Measurements from ENCODE around the gene GULP1. TPM values are rescaled to one million over a fixed set of nuclear protein-coding genes. Genes with fewer than 3 reads are reported as not detected.

GULP1 gene
- polyA plus RNA-seq, 1 donor from 2014 or later, result 10.2 TPM

- Histone ChIP-seq H2AFZ (ENCODE audit: low read depth, low read length) (no peak overlapping the region), H3K36me3 (ENCODE audit: insufficient read depth, low read length) (no peaks in the 10 kb centered on the region), H3K9ac (ENCODE audit: low read length) (no peak overlapping the region), H3K4me3 (ENCODE audit: low read length) (no peak overlapping the region), H3K27me3 (ENCODE audit: insufficient read depth, low read depth, low read length) (no peaks in the 10 kb centered on the region), H4K20me1 (ENCODE audit: insufficient read depth) (no peaks in the 10 kb centered on the region), H3K9me2 (ENCODE audit: insufficient read depth, low read length) (no peaks in the 10 kb centered on the region), H3F3A (ENCODE audit: insufficient read depth, low read length, poor library complexity, severe bottlenecking) (no peaks in the 10 kb centered on the region), H3K4me2 (ENCODE audit: low read length) (no peak overlapping the region), H3K9me3 (ENCODE audit: low read length) (no peaks in the 10 kb centered on the region), H3K79me2 (replicated peaks; ENCODE audit: insufficient read depth, low read length) (no peaks in the 10 kb centered on the region), H3K27ac (ENCODE audit: low read length) (no peak overlapping the region)
- TF ChIP-seq TAF1 (IDR thresholded peaks at IDR 0.05; ENCODE audit: low read depth) (no peak), MXI1 (conservative IDR thresholded peaks at IDR 0.05; ENCODE audit: poor library complexity, severe bottlenecking) (no peak), REST (IDR thresholded peaks at IDR 0.05; ENCODE audit: borderline replicate concordance) (no peak), EP300 (conservative IDR thresholded peaks at IDR 0.05; ENCODE audit: poor library complexity, severe bottlenecking) (no peak), POLR2AphosphoS5 (IDR thresholded peaks at IDR 0.05) (no peak), SMC3 (conservative IDR thresholded peaks at IDR 0.05; ENCODE audit: poor library complexity) (no peak)
Measured at GRCh38 chr2:188285774-188286173, 5.9 kb upstream of the GULP1 start.

- H3K4me3 ChIP-seq (ENCODE audit: low read length), result peak overlapping the region; percentile 84
- H4K20me1 ChIP-seq (ENCODE audit: insufficient read depth), result no peaks in the 10 kb centered on the region
- peaks cover 3% of the 10 kb centered on the region for H3F3A ChIP-seq (ENCODE audit: insufficient read depth, low read length, poor library complexity, severe bottlenecking)
- no peak overlapping the region for H2AFZ ChIP-seq (ENCODE audit: low read depth, low read length)
- peaks cover 32% of the 10 kb centered on the region for H3K27me3 ChIP-seq (ENCODE audit: insufficient read depth, low read depth, low read length)
- H3K9ac ChIP-seq (ENCODE audit: low read length), result peak overlapping the region; percentile 52
- no peak for TF ChIP-seq EZH2 (IDR thresholded peaks at IDR 0.05; ENCODE audit: borderline replicate concordance, insufficient read depth, low read length, poor library complexity, severe bottlenecking)
- TF ChIP-seq MXI1 (conservative IDR thresholded peaks at IDR 0.05; ENCODE audit: poor library complexity, severe bottlenecking), result no peak
- no peak for TF ChIP-seq CTCF (IDR thresholded peaks at IDR 0.05; ENCODE audit: poor library complexity, severe bottlenecking)
- no peak for TF ChIP-seq SMC3 (conservative IDR thresholded peaks at IDR 0.05; ENCODE audit: poor library complexity)
- TF ChIP-seq RAD21 (conservative IDR thresholded peaks at IDR 0.05), result no peak
- no peak for TF ChIP-seq REST (IDR thresholded peaks at IDR 0.05; ENCODE audit: borderline replicate concordance)
- TF ChIP-seq EP300 (conservative IDR thresholded peaks at IDR 0.05; ENCODE audit: poor library complexity, severe bottlenecking), result no peak
- no peak for TF ChIP-seq TAF1 (IDR thresholded peaks at IDR 0.05; ENCODE audit: low read depth)
- no peak for TF ChIP-seq POLR2AphosphoS5 (IDR thresholded peaks at IDR 0.05)
- H3K9me3 ChIP-seq (ENCODE audit: low read length), result no peaks in the 10 kb centered on the region
- no peaks in the 10 kb centered on the region for H3K9me2 ChIP-seq (ENCODE audit: insufficient read depth, low read length)
- no peaks in the 10 kb centered on the region for H3K36me3 ChIP-seq (ENCODE audit: insufficient read depth, low read length)
- H3K79me2 ChIP-seq (replicated peaks; ENCODE audit: insufficient read depth, low read length), result peaks cover 19% of the 10 kb centered on the region
- peak overlapping the region; percentile 83 for H3K4me2 ChIP-seq (ENCODE audit: low read length)
- H3K27ac ChIP-seq (ENCODE audit: low read length), result no peak overlapping the region
Measured at GRCh38 chr2:188291142-188291616, 495 bp upstream of the GULP1 start.

All from neural cell (in vitro differentiated cells).